Testis (tissue), 3 donors: Measurements from ENCODE around the gene ZNF277. TPM values are rescaled to one million over a fixed set of nuclear protein-coding genes. Genes with fewer than 3 reads are reported as not detected.

Source experiments
- DNase-seq: peaks from one replicate; pipeline ENCODE4 v3.0.0-alpha.2; 2019
- H3K27ac ChIP-seq, 2 donors: fragments of 200-600 bp; sonication (generic); one replicate each; pipeline ENCODE4 v1.5.1; 2019
- H3K27me3 ChIP-seq: fragments of 200-600 bp; sonication (generic); one replicate; pipeline ENCODE4 v1.5.1; 2019
- H3K36me3 ChIP-seq: fragments of 200-600 bp; sonication (generic); one replicate; pipeline ENCODE4 v1.5.1; 2017; ENCODE audit warnings: low read depth; ENCODE audit errors: missing control alignments
- H3K4me1 ChIP-seq: fragments of 200-600 bp; sonication (generic); one replicate; pipeline ENCODE4 v1.5.1; 2019
- H3K4me3 ChIP-seq, 2 donors: fragments of 200-600 bp; sonication (generic); one replicate each; pipeline ENCODE4 v1.5.1; 2017 to 2019
- H3K9me3 ChIP-seq: fragments of 200-600 bp; sonication (generic); one replicate; pipeline ENCODE4 v1.5.1; 2017
- CTCF ChIP-seq, 3 experiments: fragments of 450-650 bp in 2 of 3; fragments of 200-600 bp in 1 of 3; sonication (generic) in 1 of 3; IDR thresholded peaks; one replicate each; pipeline ENCODE4 v1.5.1; 2016 to 2019; ENCODE audit warnings: antibody characterized with exemption in 3 of 3, mild to moderate bottlenecking in 2 of 3, moderate library complexity in 1 of 3
- POLR2A ChIP-seq: fragments of 450-650 bp; IDR thresholded peaks from one replicate; pipeline ENCODE4 v1.6.1; 2017; ENCODE audit warnings: antibody characterized with exemption, mild to moderate bottlenecking, moderate library complexity
- WGBS, 2 donors: methylation state at CpG; one replicate each; pipeline ENCODE4 v1.1.5; 2018; 5-methylcytosine and 5-hydroxymethylcytosine counted together
- intact Hi-C: fragments of 100-400 bp; cut with DNase I; formaldehyde crosslinking; loops from one replicate; pipeline ENCODE4 v1.15.1; 2023; ENCODE audit warnings: low total_unique reads
- polyA plus RNA-seq: library from polyadenylated mRNA; stranded (reverse); fragments of 350-450 nt; fragmentation: Illumina TruSeq; extraction: RNeasy Lipid Tissue Mini Kit (QIAGEN cat#74804); gene quantifications from one replicate; pipeline ENCODE4 v1.2.3, GENCODE V29; 2014; ENCODE audit warnings: low read depth, low replicate concordance; ENCODE audit not compliant: insufficient read depth
- total RNA-seq, 2 donors: library from RNA; depleted of rRNA; stranded (reverse); fragments of >200 nt; gene quantifications; one replicate each; pipeline ENCODE4 v1.2.3, GENCODE V29; 2016

ZNF277 gene
- total and polyA plus RNA-seq, 3 donors from 2014 or later: 13.9 to 15.4 (median 14.6) TPM

GRCh38 chr7:112272921-112273561 lies 66.5 kb downstream of the ZNF277 start:
- Histone ChIP-seq H3K4me1 (no peaks in the 10 kb centered on the region), H3K36me3 (no peaks in the 10 kb centered on the region), H3K27me3 (no peaks in the 10 kb centered on the region), H3K4me3 (no peak overlapping the region), H3K27ac (no peak overlapping the region), H3K9me3 (no peaks in the 10 kb centered on the region)
- intact Hi-C loops: no loop called here
- TF ChIP-seq POLR2A (no peak), CTCF (IDR thresholded peaks at IDR 0.05) (no peak)
- DNase-seq: no peak
- WGBS, 2 donors: 90 to 93% methylated on average over 7 of the region's 7 CpGs

- Histone ChIP-seq H3K9me3 (no peaks in the 10 kb centered on the region), H3K4me1 (no peaks in the 10 kb centered on the region), H3K36me3 (no peaks in the 10 kb centered on the region), H3K27me3 (no peaks in the 10 kb centered on the region), H3K27ac (no peak overlapping the region), H3K4me3 (no peak overlapping the region)
- WGBS, 2 donors: 95 to 98% methylated on average over 2 of the region's 2 CpGs
- DNase-seq: no peak
- TF ChIP-seq CTCF (IDR thresholded peaks at IDR 0.05): no peak
- TF ChIP-seq POLR2A: no peak
- intact Hi-C loops: no loop called here
Measured at GRCh38 chr7:112279042-112279441, 72.5 kb downstream of the ZNF277 start.

GRCh38 chr7:112280267-112280666 lies 73.8 kb downstream of the ZNF277 start:
- Histone ChIP-seq H3K4me3 (no peak overlapping the region), H3K4me1 (no peaks in the 10 kb centered on the region), H3K36me3 (no peaks in the 10 kb centered on the region), H3K27me3 (no peaks in the 10 kb centered on the region), H3K27ac (no peak overlapping the region), H3K9me3 (no peaks in the 10 kb centered on the region)
- no peak for DNase-seq
- TF ChIP-seq POLR2A: no peak
- intact Hi-C loops: no loop called here
- 71 to 74% methylated on average over 2 of the region's 2 CpGs for WGBS, 2 donors

GRCh38 chr7:112282476-112283188 lies 76.1 kb downstream of the ZNF277 start:
- intact Hi-C loops: no loop called here
- WGBS, 2 donors: 94 to 100% methylated on average over 1 of the region's 1 CpG

More at GRCh38 chr7:112282476-112283188, 76.1 kb downstream of the ZNF277 start:
- no peaks in the 10 kb centered on the region for H3K4me1 ChIP-seq
- H3K36me3 ChIP-seq: no peaks in the 10 kb centered on the region
- H3K27me3 ChIP-seq: no peaks in the 10 kb centered on the region
- no peak overlapping the region for H3K4me3 ChIP-seq
- H3K27ac ChIP-seq: no peak overlapping the region
- DNase-seq: no peak
- H3K9me3 ChIP-seq: no peaks in the 10 kb centered on the region
- TF ChIP-seq CTCF (IDR thresholded peaks at IDR 0.05): no peak
- no peak for TF ChIP-seq POLR2A
